ENCODE data around the gene REM2.

DNA sequence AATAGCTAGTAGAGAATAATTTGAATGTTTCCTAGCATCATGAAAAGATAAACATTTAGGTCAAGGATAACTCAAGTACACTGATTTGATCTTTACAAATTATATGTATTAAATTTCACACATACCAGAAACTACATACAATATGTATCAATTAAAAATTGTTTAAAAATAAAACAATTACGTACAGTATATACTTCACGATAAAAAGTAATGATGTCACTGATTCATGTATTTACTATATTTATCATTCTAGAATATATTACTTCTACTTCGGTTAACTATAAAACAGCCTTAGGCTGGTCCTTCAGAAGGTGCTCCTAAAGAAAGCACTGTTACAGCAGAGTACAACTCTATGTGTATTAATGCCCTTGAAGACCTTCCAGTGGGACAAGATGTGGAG lies 24.4 kb downstream of the REM2 start:
- TF ChIP-seq POLR2A (IDR thresholded peaks at IDR 0.05; ENCODE audit: borderline replicate concordance, extremely low read depth, insufficient read depth, insufficient read length) (no peak), ELF1 (IDR thresholded peaks at IDR 0.05; ENCODE audit: borderline replicate concordance, low read depth) (no peak), EZH2 (IDR thresholded peaks at IDR 0.05) (no peak), SP1 (IDR thresholded peaks at IDR 0.05; ENCODE audit: low read depth) (no peak), YY1 (IDR thresholded peaks at IDR 0.05; ENCODE audit: extremely low read depth, insufficient replicate concordance, low read depth, low read length) (no peak), POLR2AphosphoS5 (IDR thresholded peaks at IDR 0.05; ENCODE audit: low read depth, low read length) (no peak), ZFX (IDR thresholded peaks at IDR 0.05) (no peak), SIN3A (IDR thresholded peaks at IDR 0.05; ENCODE audit: low read depth) (no peak), TCF7L2 (IDR thresholded peaks at IDR 0.05; ENCODE audit: borderline replicate concordance, extremely low read depth, insufficient read depth, insufficient read length) (no peak)
- TF ChIP-seq, protein P1, sequence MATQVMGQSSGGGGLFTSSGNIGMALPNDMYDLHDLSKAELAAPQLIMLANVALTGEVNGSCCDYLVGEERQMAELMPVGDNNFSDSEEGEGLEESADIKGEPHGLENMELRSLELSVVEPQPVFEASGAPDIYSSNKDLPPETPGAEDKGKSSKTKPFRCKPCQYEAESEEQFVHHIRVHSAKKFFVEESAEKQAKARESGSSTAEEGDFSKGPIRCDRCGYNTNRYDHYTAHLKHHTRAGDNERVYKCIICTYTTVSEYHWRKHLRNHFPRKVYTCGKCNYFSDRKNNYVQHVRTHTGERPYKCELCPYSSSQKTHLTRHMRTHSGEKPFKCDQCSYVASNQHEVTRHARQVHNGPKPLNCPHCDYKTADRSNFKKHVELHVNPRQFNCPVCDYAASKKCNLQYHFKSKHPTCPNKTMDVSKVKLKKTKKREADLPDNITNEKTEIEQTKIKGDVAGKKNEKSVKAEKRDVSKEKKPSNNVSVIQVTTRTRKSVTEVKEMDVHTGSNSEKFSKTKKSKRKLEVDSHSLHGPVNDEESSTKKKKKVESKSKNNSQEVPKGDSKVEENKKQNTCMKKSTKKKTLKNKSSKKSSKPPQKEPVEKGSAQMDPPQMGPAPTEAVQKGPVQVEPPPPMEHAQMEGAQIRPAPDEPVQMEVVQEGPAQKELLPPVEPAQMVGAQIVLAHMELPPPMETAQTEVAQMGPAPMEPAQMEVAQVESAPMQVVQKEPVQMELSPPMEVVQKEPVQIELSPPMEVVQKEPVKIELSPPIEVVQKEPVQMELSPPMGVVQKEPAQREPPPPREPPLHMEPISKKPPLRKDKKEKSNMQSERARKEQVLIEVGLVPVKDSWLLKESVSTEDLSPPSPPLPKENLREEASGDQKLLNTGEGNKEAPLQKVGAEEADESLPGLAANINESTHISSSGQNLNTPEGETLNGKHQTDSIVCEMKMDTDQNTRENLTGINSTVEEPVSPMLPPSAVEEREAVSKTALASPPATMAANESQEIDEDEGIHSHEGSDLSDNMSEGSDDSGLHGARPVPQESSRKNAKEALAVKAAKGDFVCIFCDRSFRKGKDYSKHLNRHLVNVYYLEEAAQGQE (IDR thresholded peaks at IDR 0.05; ENCODE audit: low read depth): no peak
- TF ChIP-seq, protein P2, sequence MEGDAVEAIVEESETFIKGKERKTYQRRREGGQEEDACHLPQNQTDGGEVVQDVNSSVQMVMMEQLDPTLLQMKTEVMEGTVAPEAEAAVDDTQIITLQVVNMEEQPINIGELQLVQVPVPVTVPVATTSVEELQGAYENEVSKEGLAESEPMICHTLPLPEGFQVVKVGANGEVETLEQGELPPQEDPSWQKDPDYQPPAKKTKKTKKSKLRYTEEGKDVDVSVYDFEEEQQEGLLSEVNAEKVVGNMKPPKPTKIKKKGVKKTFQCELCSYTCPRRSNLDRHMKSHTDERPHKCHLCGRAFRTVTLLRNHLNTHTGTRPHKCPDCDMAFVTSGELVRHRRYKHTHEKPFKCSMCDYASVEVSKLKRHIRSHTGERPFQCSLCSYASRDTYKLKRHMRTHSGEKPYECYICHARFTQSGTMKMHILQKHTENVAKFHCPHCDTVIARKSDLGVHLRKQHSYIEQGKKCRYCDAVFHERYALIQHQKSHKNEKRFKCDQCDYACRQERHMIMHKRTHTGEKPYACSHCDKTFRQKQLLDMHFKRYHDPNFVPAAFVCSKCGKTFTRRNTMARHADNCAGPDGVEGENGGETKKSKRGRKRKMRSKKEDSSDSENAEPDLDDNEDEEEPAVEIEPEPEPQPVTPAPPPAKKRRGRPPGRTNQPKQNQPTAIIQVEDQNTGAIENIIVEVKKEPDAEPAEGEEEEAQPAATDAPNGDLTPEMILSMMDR (IDR thresholded peaks at IDR 0.05 in 2 of 3, conservative IDR thresholded peaks at IDR 0.05 in 1 of 3; ENCODE audit: borderline replicate concordance in 1 of 3, insufficient read depth in 1 of 3, low read depth in 2 of 3, low read length in 2 of 3): no peak
- TF ChIP-seq, protein P3, sequence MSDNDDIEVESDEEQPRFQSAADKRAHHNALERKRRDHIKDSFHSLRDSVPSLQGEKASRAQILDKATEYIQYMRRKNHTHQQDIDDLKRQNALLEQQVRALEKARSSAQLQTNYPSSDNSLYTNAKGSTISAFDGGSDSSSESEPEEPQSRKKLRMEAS (IDR thresholded peaks at IDR 0.05): no peak

All from HCT116 (cell line).